KMS-11 (cell line): Measurements from ENCODE around the gene BAIAP2L2.

Experiments
- H2AFZ ChIP-seq: fragments of 200-600 bp; sonication (generic); 2 replicates; pipeline ENCODE4 v1.6.1; 2016; ENCODE audit warnings: antibody characterized with exemption, mixed run types, low read depth
- H3K27ac ChIP-seq: fragments of 200-600 bp; sonication (generic); 2 replicates; pipeline ENCODE4 v1.6.1; 2016; ENCODE audit warnings: mild to moderate bottlenecking, mixed run types
- H3K27me3 ChIP-seq: fragments of 200-600 bp; sonication (generic); 2 replicates; pipeline ENCODE4 v1.6.1; 2017; ENCODE audit warnings: mild to moderate bottlenecking, low read depth, mixed run types, moderate library complexity; ENCODE audit not compliant: insufficient read depth
- H3K36me3 ChIP-seq: fragments of 200-600 bp; sonication (generic); 2 replicates; pipeline ENCODE4 v1.6.1; 2017; ENCODE audit warnings: mild to moderate bottlenecking, mixed run types; ENCODE audit not compliant: insufficient read depth
- H3K4me1 ChIP-seq: fragments of 200-600 bp; sonication (generic); 2 replicates; pipeline ENCODE4 v1.6.1; 2016; ENCODE audit warnings: mild to moderate bottlenecking, low read depth, mixed run types; ENCODE audit not compliant: poor library complexity, severe bottlenecking
- H3K4me2 ChIP-seq: fragments of 200-600 bp; sonication (generic); 2 replicates; pipeline ENCODE4 v1.7.0; 2016; ENCODE audit warnings: mild to moderate bottlenecking, mixed run types
- H3K4me3 ChIP-seq: fragments of 200-600 bp; sonication (generic); IDR thresholded peaks from 2 replicates; pipeline ENCODE4 v1.6.1; 2017; ENCODE audit warnings: low read depth, low read length, mixed read lengths; ENCODE audit not compliant: insufficient read depth
- H3K79me2 ChIP-seq: fragments of 200-600 bp; sonication (generic); 2 replicates; pipeline ENCODE4 v1.6.1; 2016; ENCODE audit warnings: low read depth, mixed run types; ENCODE audit not compliant: insufficient read depth
- H3K9ac ChIP-seq: fragments of 200-600 bp; sonication (generic); 2 replicates; pipeline ENCODE4 v1.6.1; 2016; ENCODE audit warnings: mild to moderate bottlenecking, mixed run types
- H4K20me1 ChIP-seq: fragments of 200-600 bp; sonication (generic); 2 replicates; pipeline ENCODE4 v1.6.1; 2016; ENCODE audit warnings: mild to moderate bottlenecking, mixed run types; ENCODE audit not compliant: insufficient read depth
- CTCF ChIP-seq: fragments of 200-600 bp; sonication (generic); conservative IDR thresholded peaks from 2 replicates; pipeline ENCODE4 v1.6.1; 2017; ENCODE audit warnings: low read depth, mild to moderate bottlenecking, antibody characterized with exemption, low read length, moderate library complexity, mixed read lengths

Gene BAIAP2L2

DNA sequence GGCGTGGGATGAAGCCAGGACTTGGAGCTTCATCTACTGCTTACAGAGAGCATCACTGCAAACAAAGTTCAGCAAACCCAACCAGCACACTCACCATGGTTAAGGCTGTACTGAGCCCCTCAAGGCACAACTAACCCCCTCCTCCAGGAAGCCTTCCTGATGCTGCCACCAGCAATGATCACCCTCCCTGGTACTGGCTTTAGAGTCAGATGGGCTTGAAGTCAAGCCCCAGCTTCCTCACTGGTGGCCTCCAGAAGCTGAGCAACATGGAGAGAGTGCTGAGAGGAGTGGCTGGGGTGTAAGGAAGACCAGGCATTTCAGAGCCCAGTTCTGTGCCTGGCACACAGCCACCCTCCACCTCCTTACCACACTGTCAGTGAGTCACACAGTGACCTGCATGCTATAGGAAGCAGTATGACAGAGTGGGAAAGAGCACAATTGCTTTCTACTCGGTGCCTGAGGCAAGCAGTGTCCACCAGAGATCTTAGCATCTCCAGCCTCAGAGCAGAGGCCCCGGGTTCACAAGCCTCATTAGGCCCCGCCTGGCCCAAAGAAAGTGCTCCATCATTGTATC, 24.7 kb upstream of the BAIAP2L2 start:
- Histone ChIP-seq H4K20me1 (no peaks in the 10 kb centered on the region), H3K4me1 (peaks cover 8% of the 10 kb centered on the region), H3K4me3 (no peak overlapping the region), H3K9ac (no peak overlapping the region), H3K79me2 (no peaks in the 10 kb centered on the region), H2AFZ (no peak overlapping the region), H3K36me3 (no peaks in the 10 kb centered on the region), H3K27ac (no peak overlapping the region), H3K4me2 (no peak overlapping the region), H3K27me3 (no peaks in the 10 kb centered on the region)
- TF ChIP-seq CTCF = no peak

GRCh38 chr22:38133331-38133730, 22.8 kb upstream of the BAIAP2L2 start:
- no peaks in the 10 kb centered on the region for H4K20me1 ChIP-seq
- H3K4me2 ChIP-seq = no peak overlapping the region
- TF ChIP-seq CTCF = no peak
- peaks cover 8% of the 10 kb centered on the region for H3K4me1 ChIP-seq
- no peaks in the 10 kb centered on the region for H3K27me3 ChIP-seq
- no peaks in the 10 kb centered on the region for H3K79me2 ChIP-seq
- no peak overlapping the region for H3K27ac ChIP-seq
- H3K4me3 ChIP-seq = no peak overlapping the region
- no peaks in the 10 kb centered on the region for H3K36me3 ChIP-seq
- no peak overlapping the region for H3K9ac ChIP-seq
- H2AFZ ChIP-seq = no peak overlapping the region

GRCh38 chr22:38132794-38133193, 22.3 kb upstream of the BAIAP2L2 start:
- no peak overlapping the region for H2AFZ ChIP-seq
- TF ChIP-seq CTCF = no peak
- H3K4me2 ChIP-seq = no peak overlapping the region
- H3K4me3 ChIP-seq = no peak overlapping the region
- H3K27me3 ChIP-seq = no peaks in the 10 kb centered on the region
- no peak overlapping the region for H3K9ac ChIP-seq
- H3K4me1 ChIP-seq = peaks cover 8% of the 10 kb centered on the region
- H3K79me2 ChIP-seq = no peaks in the 10 kb centered on the region
- H3K36me3 ChIP-seq = no peaks in the 10 kb centered on the region
- no peak overlapping the region for H3K27ac ChIP-seq
- no peaks in the 10 kb centered on the region for H4K20me1 ChIP-seq

- peaks cover 8% of the 10 kb centered on the region for H3K4me1 ChIP-seq
- no peak overlapping the region for H3K4me3 ChIP-seq
- H3K27ac ChIP-seq = no peak overlapping the region
- no peaks in the 10 kb centered on the region for H4K20me1 ChIP-seq
- H3K9ac ChIP-seq = no peak overlapping the region
- no peaks in the 10 kb centered on the region for H3K79me2 ChIP-seq
- no peak overlapping the region for H3K4me2 ChIP-seq
- H2AFZ ChIP-seq = no peak overlapping the region
- H3K27me3 ChIP-seq = no peaks in the 10 kb centered on the region
- no peak for TF ChIP-seq CTCF
- H3K36me3 ChIP-seq = no peaks in the 10 kb centered on the region
These were observed 21.7 kb upstream of the BAIAP2L2 start for GRCh38 chr22:38132136-38132535.
